Neuronal stem cell (in vitro differentiated cells): ENCODE results near the gene S100Z. TPM values are rescaled to one million over a fixed set of nuclear protein-coding genes. Genes with fewer than 3 reads are reported as not detected.

Experiments
- small RNA-seq: library from polyadenylated mRNA; stranded (forward); fragments of <200 nt; extraction: miRNeasy Mini kit (QIAGEN cat#:217004); gene quantifications from one replicate; pipeline ENCODE3, GENCODE V24; 2013; ENCODE audit not compliant: insufficient read depth

The S100Z gene

Small RNAs within 50 kb of the gene (small RNA-seq; reads per million reads assigned to genes)
- gene RN7SL208P: not detected
- not detected for gene RNU6ATAC36P
